Esophagus muscularis mucosa (tissue), 4 donors: ENCODE data around the gene CNTNAP2.

Experiments used
- EP300 ChIP-seq: sonication (generic); formaldehyde crosslinking; IDR thresholded peaks from one replicate; pipeline ENCODE4 v1.6.1; 2017; ENCODE audit warnings: antibody characterized with exemption
- POLR2A ChIP-seq: fragments of 450-650 bp; IDR thresholded peaks from one replicate; pipeline ENCODE4 v1.6.1; 2017; ENCODE audit warnings: antibody characterized with exemption, moderate library complexity, mild to moderate bottlenecking, low read depth
- TF ChIP-seq, protein P1 (sequence below), 3 experiments: fragments of 200-600 bp in 2 of 3; fragments of 450-650 bp in 1 of 3; sonication (generic) in 2 of 3; IDR thresholded peaks; one replicate each; pipeline ENCODE4 v1.5.1; 2017 to 2019; ENCODE audit warnings: antibody characterized with exemption in 3 of 3, mild to moderate bottlenecking in 2 of 3, moderate library complexity in 1 of 3

DNA sequence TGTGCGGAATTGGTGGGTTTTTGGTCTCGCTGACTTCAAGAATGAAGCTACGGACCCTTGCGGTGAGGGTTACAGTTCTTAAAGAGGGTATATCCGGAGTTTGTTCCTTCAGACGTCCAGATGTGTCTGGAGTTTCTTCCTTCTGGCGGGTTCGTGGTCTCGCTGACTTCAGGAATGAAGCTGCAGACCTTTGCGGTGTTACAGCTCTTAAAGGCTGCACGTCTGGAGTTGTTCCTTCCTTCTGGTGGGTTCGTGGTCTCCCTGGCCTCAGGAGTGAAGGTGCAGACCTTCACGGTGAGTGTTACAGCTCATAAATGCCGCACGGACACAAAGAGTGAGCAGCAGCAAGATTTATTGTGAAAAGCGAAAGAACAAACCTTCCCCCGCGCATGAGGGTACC, 670.7 kb downstream of the CNTNAP2 start:
- TF ChIP-seq EP300 (no peak), POLR2A (no peak)
- TF ChIP-seq, protein P1, sequence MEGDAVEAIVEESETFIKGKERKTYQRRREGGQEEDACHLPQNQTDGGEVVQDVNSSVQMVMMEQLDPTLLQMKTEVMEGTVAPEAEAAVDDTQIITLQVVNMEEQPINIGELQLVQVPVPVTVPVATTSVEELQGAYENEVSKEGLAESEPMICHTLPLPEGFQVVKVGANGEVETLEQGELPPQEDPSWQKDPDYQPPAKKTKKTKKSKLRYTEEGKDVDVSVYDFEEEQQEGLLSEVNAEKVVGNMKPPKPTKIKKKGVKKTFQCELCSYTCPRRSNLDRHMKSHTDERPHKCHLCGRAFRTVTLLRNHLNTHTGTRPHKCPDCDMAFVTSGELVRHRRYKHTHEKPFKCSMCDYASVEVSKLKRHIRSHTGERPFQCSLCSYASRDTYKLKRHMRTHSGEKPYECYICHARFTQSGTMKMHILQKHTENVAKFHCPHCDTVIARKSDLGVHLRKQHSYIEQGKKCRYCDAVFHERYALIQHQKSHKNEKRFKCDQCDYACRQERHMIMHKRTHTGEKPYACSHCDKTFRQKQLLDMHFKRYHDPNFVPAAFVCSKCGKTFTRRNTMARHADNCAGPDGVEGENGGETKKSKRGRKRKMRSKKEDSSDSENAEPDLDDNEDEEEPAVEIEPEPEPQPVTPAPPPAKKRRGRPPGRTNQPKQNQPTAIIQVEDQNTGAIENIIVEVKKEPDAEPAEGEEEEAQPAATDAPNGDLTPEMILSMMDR (IDR thresholded peaks at IDR 0.05) = no peak
